ENCODE data around the gene NDUFV3.

The NDUFV3 gene

GRCh38 chr21:42858957-42859890, 33.9 kb upstream of the NDUFV3 start:
- H3K4me2 ChIP-seq (ENCODE audit: low read length) = no peak overlapping the region
- H3K27me3 ChIP-seq (ENCODE audit: control insufficient read depth, low read length) = no peaks in the 10 kb centered on the region
- H3K9me2 ChIP-seq (replicated peaks; ENCODE audit: control insufficient read depth, low read length) = no peaks in the 10 kb centered on the region
- H3K36me3 ChIP-seq (ENCODE audit: control insufficient read depth, low read length) = peaks cover 91% of the 10 kb centered on the region
- H3K27ac ChIP-seq (ENCODE audit: low read depth, low read length) = no peak overlapping the region
- peaks cover 83% of the 10 kb centered on the region for H3K79me2 ChIP-seq (ENCODE audit: control insufficient read depth, low read length)
- H3K9me3 ChIP-seq (ENCODE audit: control insufficient read depth, insufficient read depth, low read length) = no peaks in the 10 kb centered on the region
- TF ChIP-seq CTCF (IDR thresholded peaks at IDR 0.05; ENCODE audit: low read depth, low read length, poor library complexity, severe bottlenecking) (no peak), EZH2phosphoT487 (IDR thresholded peaks at IDR 0.05; ENCODE audit: borderline replicate concordance, low read length) (no peak)
- H3K4me3 ChIP-seq (ENCODE audit: low read length) = no peak overlapping the region
- no peaks in the 10 kb centered on the region for H3F3A ChIP-seq (ENCODE audit: control insufficient read depth, insufficient read depth)
- H4K20me1 ChIP-seq (ENCODE audit: control insufficient read depth, insufficient read depth, low read depth, low read length) = peaks cover 6% of the 10 kb centered on the region; the same call in 1 of the 2 replicates
- no peaks in the 10 kb centered on the region for H3K4me1 ChIP-seq (ENCODE audit: control insufficient read depth, low read length)

- peaks cover 89% of the 10 kb centered on the region for H3K79me2 ChIP-seq (ENCODE audit: control insufficient read depth, low read length)
- H3K27me3 ChIP-seq (ENCODE audit: control insufficient read depth, low read length) = no peaks in the 10 kb centered on the region
- H3K27ac ChIP-seq (ENCODE audit: low read depth, low read length) = no peak overlapping the region
- no peaks in the 10 kb centered on the region for H3K4me1 ChIP-seq (ENCODE audit: control insufficient read depth, low read length)
- H4K20me1 ChIP-seq (ENCODE audit: control insufficient read depth, insufficient read depth, low read depth, low read length) = peaks cover 6% of the 10 kb centered on the region; the same call in 1 of the 2 replicates
- H3K36me3 ChIP-seq (ENCODE audit: control insufficient read depth, low read length) = peaks cover 91% of the 10 kb centered on the region
- H3K9me2 ChIP-seq (replicated peaks; ENCODE audit: control insufficient read depth, low read length) = no peaks in the 10 kb centered on the region
- no peaks in the 10 kb centered on the region for H3K9me3 ChIP-seq (ENCODE audit: control insufficient read depth, insufficient read depth, low read length)
- no peak overlapping the region for H3K4me2 ChIP-seq (ENCODE audit: low read length)
- no peaks in the 10 kb centered on the region for H3F3A ChIP-seq (ENCODE audit: control insufficient read depth, insufficient read depth)
- no peak overlapping the region for H3K4me3 ChIP-seq (ENCODE audit: low read length)
- TF ChIP-seq CTCF (IDR thresholded peaks at IDR 0.05; ENCODE audit: low read depth, low read length, poor library complexity, severe bottlenecking) (no peak), EZH2phosphoT487 (IDR thresholded peaks at IDR 0.05; ENCODE audit: borderline replicate concordance, low read length) (no peak)
Observed at GRCh38 chr21:42859891-42860230, 33.2 kb upstream of the NDUFV3 start.

- H4K20me1 ChIP-seq (ENCODE audit: control insufficient read depth, insufficient read depth, low read depth, low read length) = peaks cover 6% of the 10 kb centered on the region; the same call in 1 of the 2 replicates
- H3F3A ChIP-seq (ENCODE audit: control insufficient read depth, insufficient read depth) = no peaks in the 10 kb centered on the region
Observed at GRCh38 chr21:42860345-42860744, 32.8 kb upstream of the NDUFV3 start.

More at GRCh38 chr21:42860345-42860744, 32.8 kb upstream of the NDUFV3 start:
- TF ChIP-seq CTCF (IDR thresholded peaks at IDR 0.05; ENCODE audit: low read depth, low read length, poor library complexity, severe bottlenecking) = no peak
- TF ChIP-seq EZH2phosphoT487 (IDR thresholded peaks at IDR 0.05; ENCODE audit: borderline replicate concordance, low read length) = no peak
- Histone ChIP-seq H3K9me3 (ENCODE audit: control insufficient read depth, insufficient read depth, low read length) (no peaks in the 10 kb centered on the region), H3K4me3 (ENCODE audit: low read length) (no peak overlapping the region), H3K36me3 (ENCODE audit: control insufficient read depth, low read length) (peaks cover 92% of the 10 kb centered on the region), H3K4me1 (ENCODE audit: control insufficient read depth, low read length) (no peaks in the 10 kb centered on the region), H3K4me2 (ENCODE audit: low read length) (no peak overlapping the region), H3K9me2 (replicated peaks; ENCODE audit: control insufficient read depth, low read length) (no peaks in the 10 kb centered on the region), H3K27me3 (ENCODE audit: control insufficient read depth, low read length) (no peaks in the 10 kb centered on the region), H3K27ac (ENCODE audit: low read depth, low read length) (no peak overlapping the region), H3K79me2 (ENCODE audit: control insufficient read depth, low read length) (peaks cover 92% of the 10 kb centered on the region)
